ENCODE measurements around the gene SH2D3C.
"Not testable (repeated sequence)": the region's sequence is repeated elsewhere in the genome, so short reads cannot be mapped to it uniquely, and the experiment has no call there.

SH2D3C gene

GRCh38 chr9:127761491-127761956, 16.9 kb downstream of the SH2D3C start:
- no peak for TF ChIP-seq CTCF (IDR thresholded peaks at IDR 0.05; ENCODE audit: insufficient read depth, low read depth, low read length, missing control alignments)
- H3K4me3 ChIP-seq (ENCODE audit: low read depth, low read length): no peak overlapping the region
- no peak for DNase-seq (ENCODE audit: low read depth)

GRCh38 chr9:127761061-127761460, 17.4 kb downstream of the SH2D3C start:
- H3K4me3 ChIP-seq (ENCODE audit: low read depth, low read length): no peak overlapping the region
- no peak for TF ChIP-seq CTCF (IDR thresholded peaks at IDR 0.05; ENCODE audit: insufficient read depth, low read depth, low read length, missing control alignments)
- DNase-seq (ENCODE audit: low read depth): no peak

- H3K4me3 ChIP-seq (ENCODE audit: low read depth, low read length): no peak overlapping the region
- TF ChIP-seq CTCF (IDR thresholded peaks at IDR 0.05; ENCODE audit: insufficient read depth, low read depth, low read length, missing control alignments): no peak
- DNase-seq (ENCODE audit: low read depth): no peak
These were observed 19.6 kb downstream of the SH2D3C start for GRCh38 chr9:127758843-127759242.

GRCh38 chr9:127756776-127757175, 21.7 kb downstream of the SH2D3C start:
- DNase-seq (ENCODE audit: low read depth); H3K4me3 ChIP-seq (ENCODE audit: low read depth, low read length): not testable (repeated sequence)

- no peak overlapping the region for H3K4me3 ChIP-seq (ENCODE audit: low read depth, low read length)
- TF ChIP-seq CTCF (IDR thresholded peaks at IDR 0.05; ENCODE audit: insufficient read depth, low read depth, low read length, missing control alignments): no peak
- DNase-seq (ENCODE audit: low read depth): no peak
These were observed 22.2 kb downstream of the SH2D3C start for GRCh38 chr9:127756233-127756632.

GRCh38 chr9:127755061-127756060, 23.1 kb downstream of the SH2D3C start:
- DNase-seq (ENCODE audit: low read depth): no peak
- no peak for TF ChIP-seq CTCF (IDR thresholded peaks at IDR 0.05; ENCODE audit: insufficient read depth, low read depth, low read length, missing control alignments)
- H3K4me3 ChIP-seq (ENCODE audit: low read depth, low read length): no peak overlapping the region

- no peak for TF ChIP-seq CTCF (IDR thresholded peaks at IDR 0.05; ENCODE audit: insufficient read depth, low read depth, low read length, missing control alignments)
- H3K4me3 ChIP-seq (ENCODE audit: low read depth, low read length): no peak overlapping the region
- DNase-seq (ENCODE audit: low read depth): no peak
These were observed 24.1 kb downstream of the SH2D3C start for GRCh38 chr9:127754099-127755060.
